ENCODE results near the gene C3orf18.

C3orf18 gene

DNA sequence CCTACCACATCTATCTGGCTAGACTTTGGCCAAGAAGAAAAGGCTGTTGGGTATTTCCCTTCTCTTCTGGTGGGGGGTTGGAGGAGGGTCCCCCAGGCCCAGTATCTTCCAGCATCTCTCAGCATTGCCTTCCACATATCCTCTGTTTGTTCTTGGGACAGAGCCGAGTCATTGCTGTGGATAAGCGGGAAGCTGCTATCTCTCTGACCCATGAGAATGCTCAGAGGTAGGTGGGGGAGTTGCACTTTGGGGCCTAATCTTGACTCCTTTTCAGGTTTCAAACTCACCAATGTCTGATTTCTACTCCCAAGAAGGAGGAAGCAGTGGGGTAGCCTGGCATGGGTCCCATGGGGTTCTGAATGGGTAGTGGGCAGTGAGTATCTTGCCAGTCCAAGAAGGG lies 9.8 kb upstream of the C3orf18 start:
- TF ChIP-seq GATA2 (IDR thresholded peaks at IDR 0.05; ENCODE audit: low read depth, low read length) (no peak), GATA3 (IDR thresholded peaks at IDR 0.05; ENCODE audit: low read depth, low read length) (no peak)

DNA sequence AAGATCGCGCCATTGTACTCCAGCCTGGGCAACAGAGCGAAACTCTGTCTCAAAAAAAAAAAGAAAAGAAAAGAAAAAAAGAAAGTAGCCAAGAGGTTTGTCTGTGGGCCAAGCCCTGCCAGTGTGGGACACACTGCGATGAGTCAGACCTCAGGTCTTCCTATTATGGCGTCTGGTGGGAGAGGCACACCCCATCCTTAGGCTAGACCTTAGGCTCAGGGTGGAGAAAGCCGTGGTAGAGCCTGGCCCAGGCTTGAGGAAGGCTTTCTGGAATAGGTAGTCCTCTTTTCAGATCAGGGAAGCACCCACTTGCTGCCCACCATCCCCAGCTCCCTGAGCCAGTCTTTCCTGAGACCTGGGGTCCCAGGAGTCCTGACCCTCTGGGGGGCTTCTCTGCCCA lies 7.8 kb upstream of the C3orf18 start:
- TF ChIP-seq GATA2 (IDR thresholded peaks at IDR 0.05; ENCODE audit: low read depth, low read length), result no peak
- TF ChIP-seq GATA3 (IDR thresholded peaks at IDR 0.05; ENCODE audit: low read depth, low read length), result no peak

DNA sequence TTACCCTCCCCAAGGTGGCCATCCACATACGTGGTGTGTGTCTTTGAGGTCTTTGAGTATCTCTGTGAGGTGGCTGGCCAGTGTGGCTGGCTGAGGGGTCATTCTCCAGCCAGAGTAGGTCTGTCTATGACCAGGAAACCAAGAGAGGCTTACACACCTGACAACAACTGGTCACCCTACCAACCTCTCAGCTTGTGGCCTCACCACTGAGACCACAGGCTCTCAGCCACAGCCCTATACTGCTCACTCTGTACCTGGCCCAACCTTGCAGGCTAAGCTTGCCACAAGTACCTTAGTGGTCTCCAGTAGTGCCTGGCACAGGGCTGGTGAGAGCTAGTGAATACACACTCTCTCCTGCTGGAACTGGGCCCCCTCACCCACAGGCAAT lies 6.9 kb upstream of the C3orf18 start:
- TF ChIP-seq GATA2 (IDR thresholded peaks at IDR 0.05; ENCODE audit: low read depth, low read length) (no peak), GATA3 (IDR thresholded peaks at IDR 0.05; ENCODE audit: low read depth, low read length) (no peak)

DNA sequence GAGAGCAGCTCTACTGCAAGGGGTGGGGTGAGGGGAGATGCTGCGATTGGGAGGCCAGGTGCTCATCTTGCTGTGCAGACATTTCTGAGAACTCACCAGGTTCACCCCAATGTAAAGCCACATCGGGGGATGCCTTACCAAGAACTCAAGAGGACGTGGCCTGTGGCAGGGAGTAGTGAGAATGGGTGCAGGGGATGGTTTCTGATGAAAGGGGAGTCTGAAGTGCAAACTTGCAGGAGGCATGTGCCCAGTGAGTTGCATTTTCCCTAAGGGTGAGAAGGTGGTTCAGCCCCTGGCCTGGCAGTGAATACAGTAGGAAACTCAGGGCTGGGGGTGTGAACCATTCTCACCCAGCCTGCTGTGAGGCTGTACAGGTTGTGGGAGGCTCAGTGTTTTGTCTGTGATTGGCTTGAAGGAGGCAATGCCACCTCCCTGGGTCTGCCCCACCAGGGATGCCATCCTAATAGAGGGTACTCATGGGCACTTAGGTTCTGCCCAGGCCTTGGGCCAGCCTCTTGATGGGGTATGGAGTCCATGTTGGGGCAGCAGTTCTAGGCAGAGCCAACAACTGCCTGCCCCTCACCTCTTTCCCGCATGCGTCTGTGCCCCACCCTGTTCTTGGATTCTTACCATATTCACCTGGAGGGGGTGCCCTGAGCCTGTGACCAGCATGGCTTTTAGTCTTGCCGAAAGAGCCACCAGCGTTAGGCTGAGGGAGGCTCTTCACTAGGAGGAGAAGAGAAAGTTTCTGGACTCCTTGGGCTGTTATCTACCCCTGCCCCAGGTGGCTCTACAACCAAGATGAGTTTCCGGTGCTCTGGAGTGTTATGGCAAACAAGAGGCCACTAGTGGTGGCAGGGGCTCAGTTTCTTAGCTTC lies 6.3 kb upstream of the C3orf18 start:
- TF ChIP-seq GATA2 (IDR thresholded peaks at IDR 0.05; ENCODE audit: low read depth, low read length) (no peak), GATA3 (IDR thresholded peaks at IDR 0.05; ENCODE audit: low read depth, low read length) (no peak)

DNA sequence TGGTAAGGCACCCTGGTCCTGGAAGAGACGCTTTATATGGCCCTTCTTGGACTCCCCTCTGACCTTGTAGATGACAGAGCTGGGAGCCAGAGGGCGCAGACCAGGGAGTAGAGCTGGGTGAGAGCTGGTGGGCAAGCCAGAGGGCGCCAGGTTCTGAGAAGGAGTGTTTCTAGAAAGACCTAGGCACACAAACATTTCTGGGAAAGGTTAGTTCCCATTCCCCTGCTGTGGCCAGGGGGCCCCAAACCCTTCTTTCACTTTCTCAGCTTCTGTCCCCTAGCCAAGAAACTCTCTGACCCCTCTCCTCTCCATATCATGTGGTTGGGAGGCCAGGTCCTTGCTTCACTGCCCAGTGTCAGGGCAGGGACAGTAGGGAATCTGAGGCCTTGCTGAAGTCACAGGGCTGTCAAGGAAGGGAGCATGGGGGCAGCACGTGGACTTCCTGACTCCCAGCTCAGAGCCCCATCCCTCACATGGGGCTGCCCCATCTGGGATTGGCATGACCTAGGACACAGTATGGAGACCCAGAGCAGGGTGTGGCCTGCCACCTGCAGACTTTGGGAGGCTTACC lies 5.3 kb upstream of the C3orf18 start:
- no peak for TF ChIP-seq GATA3 (IDR thresholded peaks at IDR 0.05; ENCODE audit: low read depth, low read length)
- TF ChIP-seq GATA2 (IDR thresholded peaks at IDR 0.05; ENCODE audit: low read depth, low read length), result no peak

DNA sequence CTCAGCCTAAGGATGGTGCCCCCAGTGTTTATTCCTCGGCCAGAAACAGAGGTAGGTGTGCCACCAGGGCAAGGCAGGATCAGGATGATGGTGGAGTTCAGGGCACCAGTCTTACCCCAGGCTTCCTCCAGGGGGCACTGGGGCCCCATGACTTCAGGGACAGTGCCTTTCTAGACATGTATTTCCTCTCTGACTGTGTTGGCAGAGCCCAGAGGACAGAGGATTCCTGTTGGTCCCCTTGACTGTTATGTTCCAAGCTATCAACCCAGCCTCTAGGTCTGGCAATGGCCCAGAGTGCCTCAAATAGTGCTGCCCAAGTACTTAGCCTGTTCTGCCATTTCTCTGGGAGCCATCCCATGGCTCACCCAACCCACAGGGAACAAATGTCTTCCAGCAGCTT lies 4.6 kb upstream of the C3orf18 start:
- TF ChIP-seq GATA3 (IDR thresholded peaks at IDR 0.05; ENCODE audit: low read depth, low read length) (no peak), GATA2 (IDR thresholded peaks at IDR 0.05; ENCODE audit: low read depth, low read length) (no peak)

DNA sequence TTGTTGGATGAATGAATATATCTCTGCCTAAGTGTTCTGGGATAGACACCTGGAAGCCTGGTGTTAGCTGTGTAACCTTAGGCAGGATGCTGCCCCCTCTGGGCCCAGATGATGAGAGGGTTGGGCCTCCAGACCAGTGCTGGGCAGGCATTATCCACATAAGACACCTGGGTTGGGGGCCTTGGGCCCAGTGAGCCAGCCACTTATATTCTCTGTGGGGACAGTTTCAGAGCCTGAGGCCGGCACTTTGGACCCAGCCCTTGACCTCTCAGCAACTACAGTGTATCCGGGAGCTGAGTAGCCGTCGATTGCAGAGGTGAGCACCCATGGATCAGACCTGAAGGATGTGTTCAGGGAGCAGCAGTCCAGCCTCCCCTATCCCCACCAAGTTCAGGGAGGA lies 3.9 kb upstream of the C3orf18 start:
- TF ChIP-seq GATA2 (IDR thresholded peaks at IDR 0.05; ENCODE audit: low read depth, low read length) (no peak), GATA3 (IDR thresholded peaks at IDR 0.05; ENCODE audit: low read depth, low read length) (no peak)

DNA sequence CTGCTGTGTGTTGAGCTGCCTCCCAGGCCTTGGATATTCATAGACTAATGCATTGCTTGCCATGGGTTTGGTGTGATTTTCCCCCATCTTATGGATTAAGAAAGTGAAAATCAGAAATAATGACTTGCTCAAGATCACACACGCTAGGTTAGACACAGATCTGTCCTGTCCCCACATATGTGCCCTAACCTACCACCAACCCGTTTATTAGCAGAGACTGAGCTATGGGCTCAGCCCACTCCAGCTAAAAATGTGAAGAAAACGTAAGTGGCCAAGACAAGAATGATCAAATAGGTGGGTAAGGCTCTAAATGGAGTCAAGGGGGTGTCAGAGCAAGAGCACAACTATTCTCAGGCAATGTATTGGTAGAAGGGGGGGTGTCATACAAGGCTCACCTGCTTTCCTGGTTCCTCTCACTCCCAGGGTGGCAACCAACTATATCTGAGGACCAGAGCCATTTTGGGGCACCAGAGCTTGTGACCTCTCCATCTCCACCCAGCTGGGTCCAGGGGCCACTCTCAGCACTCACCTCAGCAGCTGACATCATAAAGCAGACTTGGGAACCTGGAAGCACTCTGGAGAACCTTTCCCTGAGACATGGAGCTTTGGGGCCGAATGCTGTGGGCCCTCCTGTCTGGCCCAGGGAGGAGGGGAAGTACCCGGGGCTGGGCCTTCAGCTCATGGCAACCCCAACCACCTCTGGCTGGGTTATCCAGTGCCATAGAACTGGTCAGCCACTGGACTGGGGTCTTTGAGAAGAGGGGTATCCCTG lies 3.1 kb upstream of the C3orf18 start:
- TF ChIP-seq GATA3 (IDR thresholded peaks at IDR 0.05; ENCODE audit: low read depth, low read length) (no peak), GATA2 (IDR thresholded peaks at IDR 0.05; ENCODE audit: low read depth, low read length) (no peak)

DNA sequence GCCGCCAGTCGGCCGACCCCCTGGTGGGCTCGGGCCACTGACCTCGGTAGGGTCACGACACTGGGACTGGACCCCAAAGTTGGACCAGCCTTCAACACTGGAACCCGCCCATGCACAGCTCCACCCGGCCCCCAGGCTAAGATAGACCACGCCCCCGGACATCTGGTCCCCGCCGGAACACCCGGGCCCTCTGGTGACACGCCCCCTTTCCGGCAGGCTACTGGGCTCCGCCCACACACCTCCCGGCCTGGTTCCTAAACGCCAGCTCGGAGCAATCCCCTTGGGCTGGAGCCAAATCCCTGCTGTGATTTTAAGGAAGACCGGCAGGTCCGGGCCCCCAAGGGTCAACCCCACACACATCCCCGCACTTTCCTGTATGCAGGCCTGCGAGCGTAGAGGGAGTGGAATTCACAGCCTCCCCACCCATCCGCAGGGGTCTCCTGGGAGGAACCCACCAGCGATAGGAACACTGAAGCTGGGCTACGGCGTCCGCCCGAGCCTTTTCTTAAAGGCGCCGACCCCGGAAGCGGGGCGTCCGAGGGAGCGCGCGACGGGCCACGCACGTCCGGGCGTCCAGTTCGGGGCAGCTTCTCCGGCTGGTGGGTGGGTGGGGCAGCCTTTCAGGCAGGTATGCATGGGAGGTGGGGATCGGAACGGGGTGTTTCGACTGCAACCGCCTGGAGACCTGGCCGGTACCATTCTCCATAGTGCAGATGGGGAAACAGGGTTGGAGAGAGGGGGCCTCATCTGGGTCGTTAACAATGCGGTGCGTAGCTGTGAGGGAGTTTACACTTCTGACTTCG lies 1.6 kb upstream of the C3orf18 start, which contains the start of gene HEMK1:
HEMK1 (plus strand) TSS at position 576 of the 803 bp plus-strand sequence. CDS start 1,583 bp downstream, outside the sequence.
- TF ChIP-seq GATA2 (IDR thresholded peaks at IDR 0.05; ENCODE audit: low read depth, low read length) (no peak), GATA3 (IDR thresholded peaks at IDR 0.05; ENCODE audit: low read depth, low read length) (no peak)

DNA sequence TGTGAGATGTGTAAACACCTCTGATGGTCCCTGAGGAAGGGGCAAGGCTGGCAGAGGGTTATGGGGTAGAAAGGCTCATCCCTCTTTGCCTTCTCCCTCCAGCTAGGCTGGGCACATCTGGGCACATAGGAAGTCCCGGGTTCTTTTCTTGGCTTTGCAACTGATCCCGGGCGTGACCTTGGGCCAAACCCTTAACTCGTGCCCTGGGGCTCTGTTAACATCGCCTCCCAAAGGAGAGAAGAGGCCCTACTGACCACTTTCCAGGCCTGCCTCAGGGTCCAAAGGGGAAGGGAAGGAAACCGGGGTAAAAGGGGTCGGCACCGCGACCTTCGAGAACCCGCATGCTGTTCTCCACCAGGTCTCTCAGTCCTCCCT lies 549 bp downstream of the C3orf18 start:
- TF ChIP-seq GATA3 (IDR thresholded peaks at IDR 0.05; ENCODE audit: low read depth, low read length) (no peak), GATA2 (IDR thresholded peaks at IDR 0.05; ENCODE audit: low read depth, low read length) (no peak)

DNA sequence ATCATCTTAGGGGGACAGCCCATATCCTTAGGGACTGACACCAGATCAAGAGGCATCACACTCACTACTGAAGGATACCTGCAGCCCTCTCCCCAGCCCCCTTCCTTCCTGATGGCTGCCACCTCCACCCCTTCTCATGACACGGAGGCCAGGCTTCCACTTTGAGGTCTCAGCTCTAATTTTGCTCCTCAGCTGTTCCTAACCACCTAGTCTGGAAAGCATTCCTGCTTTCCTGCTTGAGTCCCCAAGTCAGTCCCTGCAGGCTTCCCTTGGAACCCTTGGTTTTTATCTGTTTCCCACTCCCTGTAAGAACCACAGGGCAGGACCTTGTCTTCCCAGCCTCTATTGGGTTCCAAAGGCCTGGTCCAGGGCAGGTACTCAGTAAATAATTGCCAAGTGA lies 3.2 kb downstream of the C3orf18 start:
- TF ChIP-seq GATA2 (IDR thresholded peaks at IDR 0.05; ENCODE audit: low read depth, low read length) (no peak), GATA3 (IDR thresholded peaks at IDR 0.05; ENCODE audit: low read depth, low read length) (no peak)

DNA sequence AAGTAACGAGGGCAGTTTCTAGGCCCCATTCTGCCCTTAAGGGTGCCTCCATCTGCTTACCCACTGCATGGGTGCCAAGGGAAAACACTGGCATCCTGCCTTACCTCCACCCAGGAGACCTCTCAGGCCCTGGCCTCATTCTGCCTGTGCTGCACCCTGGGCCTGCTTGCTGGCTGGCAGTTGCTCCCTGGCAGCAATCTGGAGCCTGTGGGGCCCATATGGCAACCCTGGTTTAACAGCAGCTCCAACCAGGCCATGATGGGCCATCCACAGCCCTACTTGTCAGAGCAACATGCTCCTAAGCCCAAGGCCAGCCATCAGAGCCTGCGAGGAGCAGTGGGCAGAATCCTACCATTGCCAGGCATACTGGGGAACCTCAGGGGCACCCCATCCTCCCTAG lies 3.7 kb downstream of the C3orf18 start:
- TF ChIP-seq GATA2 (IDR thresholded peaks at IDR 0.05; ENCODE audit: low read depth, low read length) (no peak), GATA3 (IDR thresholded peaks at IDR 0.05; ENCODE audit: low read depth, low read length) (no peak)

DNA sequence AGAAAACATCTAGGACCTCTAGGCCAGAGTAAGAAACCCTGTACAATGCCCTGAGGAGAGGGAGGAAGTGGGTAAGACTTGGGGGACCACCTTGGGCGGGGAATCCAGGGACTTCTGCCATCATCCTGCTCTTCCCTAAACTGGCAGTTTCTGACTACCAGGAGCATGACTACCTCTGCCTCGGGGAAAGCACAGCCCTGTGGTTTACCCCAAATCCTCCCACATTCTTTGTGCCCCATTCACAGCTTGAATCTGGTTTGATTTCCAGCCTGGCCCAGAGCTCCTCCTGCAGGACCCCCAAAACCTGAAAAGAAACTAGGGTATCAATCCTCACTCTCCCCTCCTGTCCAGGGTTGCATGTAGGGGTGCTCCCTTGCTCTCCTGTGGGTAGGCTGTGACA lies 4.7 kb downstream of the C3orf18 start:
- no peak for TF ChIP-seq GATA2 (IDR thresholded peaks at IDR 0.05; ENCODE audit: low read depth, low read length)

DNA sequence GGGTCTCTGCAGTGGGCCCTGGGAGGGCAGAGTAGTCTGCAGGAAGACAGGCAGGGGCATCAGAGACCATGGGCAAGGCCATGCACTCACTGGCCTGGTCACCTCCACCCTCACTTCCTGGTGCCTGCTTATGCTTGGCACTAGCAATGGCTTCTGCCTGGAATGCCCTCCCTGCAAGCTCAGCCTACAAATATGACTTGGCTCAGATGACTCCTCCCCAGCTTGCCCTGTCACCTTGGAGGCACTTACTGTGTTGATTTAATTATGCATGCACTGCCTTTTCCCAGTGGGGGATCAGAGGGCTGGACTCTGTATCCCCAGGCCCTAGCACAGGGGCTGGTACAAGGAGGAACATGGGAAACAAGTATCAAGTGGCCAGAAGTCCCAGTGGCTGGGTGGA lies 7.8 kb downstream of the C3orf18 start:
- no peak for TF ChIP-seq GATA3 (IDR thresholded peaks at IDR 0.05; ENCODE audit: low read depth, low read length)
- TF ChIP-seq GATA2 (IDR thresholded peaks at IDR 0.05; ENCODE audit: low read depth, low read length), result no peak
